Measurements from ENCODE around the gene LPIN3.
A peak's percentile ranks its signal among the peaks of the same experiment; 100 is the strongest.

LPIN3 gene

DNA sequence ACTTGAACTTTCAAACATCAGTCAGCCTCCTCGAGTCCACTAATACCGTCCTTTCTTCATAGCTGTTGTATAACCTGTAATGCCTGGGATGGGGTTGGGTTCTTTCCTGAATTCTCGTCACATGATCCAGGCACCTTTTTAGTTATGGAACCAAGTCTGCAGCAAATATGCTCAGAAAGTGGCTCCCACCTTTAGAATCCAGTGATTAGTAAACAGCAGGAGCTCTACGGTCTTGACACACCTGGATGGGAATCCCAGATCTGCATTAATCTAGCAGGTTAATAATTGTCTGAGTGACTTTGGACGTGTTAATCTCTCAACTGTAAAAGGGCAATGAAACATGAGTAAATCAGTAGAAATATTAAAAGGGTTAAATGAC, 22.4 kb upstream of the LPIN3 start:
- Histone ChIP-seq H3K79me2 (ENCODE audit: low read length) (no peaks in the 10 kb centered on the region), H3K27ac (ENCODE audit: low read length) (no peak overlapping the region), H3K9ac (ENCODE audit: low read length) (peak overlapping the region; percentile 65), H3K27me3 (ENCODE audit: low read depth, low read length) (peaks cover 25% of the 10 kb centered on the region), H3K9me3 (ENCODE audit: insufficient read depth, low read length) (no peaks in the 10 kb centered on the region), H3K4me1 (ENCODE audit: low read length) (peaks cover 21% of the 10 kb centered on the region), H4K20me1 (ENCODE audit: insufficient read depth, low read length) (no peaks in the 10 kb centered on the region), H3K36me3 (replicated peaks; ENCODE audit: low read depth, low read length) (no peaks in the 10 kb centered on the region), H3K4me3 (ENCODE audit: low read length) (peak overlapping the region; percentile 78), H2AFZ (ENCODE audit: low read depth, low read length) (peak overlapping the region; percentile 88), H3K4me2 (ENCODE audit: low read length) (peak overlapping the region; percentile 91)
- TF ChIP-seq CTCF (IDR thresholded peaks at IDR 0.05; ENCODE audit: low read depth, low read length) (no peak), EZH2phosphoT487 (IDR thresholded peaks at IDR 0.05; ENCODE audit: low read depth) (no peak)

DNA sequence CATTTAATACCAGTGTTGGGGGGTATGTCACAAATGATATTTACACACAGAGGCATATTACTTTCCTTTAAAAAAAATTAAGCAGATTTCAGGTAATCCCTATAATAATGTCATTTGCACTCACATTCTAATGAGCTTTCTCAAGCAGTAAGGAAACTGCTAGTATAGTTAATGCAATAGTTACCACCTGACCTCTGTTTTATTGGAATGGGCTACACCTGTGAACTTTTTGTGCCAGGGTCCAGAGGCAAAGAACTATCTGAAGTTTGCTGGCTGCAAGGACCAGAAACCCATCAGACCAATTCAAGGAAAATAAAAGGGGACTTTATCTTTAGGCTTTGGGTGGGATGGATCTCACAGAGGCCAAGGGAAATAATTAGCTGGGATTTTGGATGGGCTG, 20.2 kb upstream of the LPIN3 start:
- no peak overlapping the region for H3K27ac ChIP-seq (ENCODE audit: low read length)
- no peaks in the 10 kb centered on the region for H3K9me3 ChIP-seq (ENCODE audit: insufficient read depth, low read length)
- H3K36me3 ChIP-seq (replicated peaks; ENCODE audit: low read depth, low read length): no peaks in the 10 kb centered on the region
- no peaks in the 10 kb centered on the region for H4K20me1 ChIP-seq (ENCODE audit: insufficient read depth, low read length)
- TF ChIP-seq EZH2phosphoT487 (IDR thresholded peaks at IDR 0.05; ENCODE audit: low read depth) (no peak), CTCF (IDR thresholded peaks at IDR 0.05; ENCODE audit: low read depth, low read length) (no peak)
- no peak overlapping the region for H3K9ac ChIP-seq (ENCODE audit: low read length)
- no peak overlapping the region for H3K4me2 ChIP-seq (ENCODE audit: low read length)
- H3K4me1 ChIP-seq (ENCODE audit: low read length): peaks cover 12% of the 10 kb centered on the region
- no peak overlapping the region for H3K4me3 ChIP-seq (ENCODE audit: low read length)
- peaks cover 25% of the 10 kb centered on the region for H3K27me3 ChIP-seq (ENCODE audit: low read depth, low read length)
- no peak overlapping the region for H2AFZ ChIP-seq (ENCODE audit: low read depth, low read length)
- no peaks in the 10 kb centered on the region for H3K79me2 ChIP-seq (ENCODE audit: low read length)

DNA sequence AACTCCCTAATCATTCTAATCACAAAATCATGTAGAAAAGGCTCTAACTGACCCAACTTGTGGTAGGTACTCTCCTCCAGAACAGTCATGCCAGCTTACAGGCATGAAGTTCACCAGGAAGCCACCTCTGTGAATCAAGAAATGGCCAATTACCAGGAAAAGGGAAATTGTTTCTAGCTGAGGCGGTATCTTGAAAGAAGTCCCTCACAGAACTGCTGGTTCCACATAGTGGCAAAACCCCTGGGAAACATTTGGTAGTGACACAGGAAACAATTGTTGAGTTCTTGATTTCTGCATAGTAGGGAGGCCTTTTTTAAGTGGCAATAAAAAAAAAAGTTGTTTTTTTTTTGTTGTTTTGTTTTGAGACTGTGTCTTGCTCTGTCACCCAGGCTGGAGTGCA, 19.6 kb upstream of the LPIN3 start:
- Histone ChIP-seq H3K9ac (ENCODE audit: low read length) (no peak overlapping the region), H3K4me2 (ENCODE audit: low read length) (no peak overlapping the region), H3K79me2 (ENCODE audit: low read length) (no peaks in the 10 kb centered on the region), H3K36me3 (replicated peaks; ENCODE audit: low read depth, low read length) (no peaks in the 10 kb centered on the region), H4K20me1 (ENCODE audit: insufficient read depth, low read length) (no peaks in the 10 kb centered on the region), H3K4me3 (ENCODE audit: low read length) (no peak overlapping the region), H2AFZ (ENCODE audit: low read depth, low read length) (no peak overlapping the region), H3K9me3 (ENCODE audit: insufficient read depth, low read length) (no peaks in the 10 kb centered on the region), H3K4me1 (ENCODE audit: low read length) (peaks cover 12% of the 10 kb centered on the region), H3K27me3 (ENCODE audit: low read depth, low read length) (peaks cover 25% of the 10 kb centered on the region), H3K27ac (ENCODE audit: low read length) (no peak overlapping the region)
- TF ChIP-seq CTCF (IDR thresholded peaks at IDR 0.05; ENCODE audit: low read depth, low read length) (no peak), EZH2phosphoT487 (IDR thresholded peaks at IDR 0.05; ENCODE audit: low read depth) (no peak)

GRCh38 chr20:41327178-41327577, 13.4 kb upstream of the LPIN3 start:
- no peak overlapping the region for H3K27ac ChIP-seq (ENCODE audit: low read length)
- H3K36me3 ChIP-seq (replicated peaks; ENCODE audit: low read depth, low read length): no peaks in the 10 kb centered on the region
- H4K20me1 ChIP-seq (ENCODE audit: insufficient read depth, low read length): no peaks in the 10 kb centered on the region
- no peak overlapping the region for H2AFZ ChIP-seq (ENCODE audit: low read depth, low read length)
- H3K9ac ChIP-seq (ENCODE audit: low read length): no peak overlapping the region
- H3K4me3 ChIP-seq (ENCODE audit: low read length): no peak overlapping the region
- no peaks in the 10 kb centered on the region for H3K4me1 ChIP-seq (ENCODE audit: low read length)
- peaks cover 12% of the 10 kb centered on the region for H3K27me3 ChIP-seq (ENCODE audit: low read depth, low read length)
- no peaks in the 10 kb centered on the region for H3K79me2 ChIP-seq (ENCODE audit: low read length)
- TF ChIP-seq EZH2phosphoT487 (IDR thresholded peaks at IDR 0.05; ENCODE audit: low read depth) (no peak), CTCF (IDR thresholded peaks at IDR 0.05; ENCODE audit: low read depth, low read length) (no peak)
- no peaks in the 10 kb centered on the region for H3K9me3 ChIP-seq (ENCODE audit: insufficient read depth, low read length)
- no peak overlapping the region for H3K4me2 ChIP-seq (ENCODE audit: low read length)
